ENCODE results near the gene LZTFL1.

The LZTFL1 gene

DNA sequence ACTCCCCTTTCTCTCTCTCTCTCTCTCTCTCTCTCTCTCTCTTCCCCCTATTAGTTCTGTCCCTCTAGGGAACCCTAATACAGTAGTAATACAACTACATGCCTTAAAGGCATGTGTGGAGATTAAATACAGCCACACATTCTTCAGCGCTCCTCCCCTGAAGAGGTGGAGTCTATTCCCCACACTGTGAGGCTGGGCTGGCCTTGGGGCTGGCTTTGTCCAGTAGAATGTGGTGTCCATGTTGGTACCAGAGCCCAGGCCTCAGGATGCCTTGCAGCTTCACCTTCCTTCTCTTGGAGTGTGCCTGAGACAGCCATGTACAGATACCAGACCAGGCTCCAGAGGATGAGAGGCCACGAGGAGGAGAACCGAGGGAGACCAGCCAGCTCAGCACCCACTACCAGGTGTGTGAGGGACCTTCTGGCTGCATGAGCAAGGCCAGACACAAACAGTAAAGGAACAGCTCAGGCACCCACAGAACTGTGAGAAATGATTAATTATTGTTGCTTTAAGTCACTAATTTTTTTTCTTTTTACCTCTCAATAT is 56.2 kb downstream of the LZTFL1 start:
- no peak for DNase-seq

DNA sequence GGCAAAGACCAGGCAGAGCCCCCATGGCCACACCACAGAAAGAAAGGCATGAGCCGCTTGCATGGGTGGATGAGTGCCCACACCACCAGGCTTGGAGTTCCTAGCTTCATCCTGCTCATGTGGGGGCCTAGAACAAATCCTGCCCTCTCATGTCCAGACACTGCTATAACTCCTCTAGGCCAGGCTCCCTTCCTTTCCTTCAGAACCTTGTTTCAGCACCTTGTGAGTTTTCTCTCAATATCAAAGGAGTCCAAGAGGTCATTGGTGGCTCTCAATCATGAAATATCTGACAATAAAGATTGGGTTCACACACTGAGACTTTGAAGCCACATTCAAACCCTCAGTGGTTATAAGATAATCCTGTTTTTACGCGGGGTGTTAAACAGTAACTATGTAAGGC is 58.3 kb downstream of the LZTFL1 start:
- DNase-seq = no peak

- DNase-seq = no peak
These were observed 59.5 kb downstream of the LZTFL1 start for GRCh38 chr3:45782381-45782780.

DNA sequence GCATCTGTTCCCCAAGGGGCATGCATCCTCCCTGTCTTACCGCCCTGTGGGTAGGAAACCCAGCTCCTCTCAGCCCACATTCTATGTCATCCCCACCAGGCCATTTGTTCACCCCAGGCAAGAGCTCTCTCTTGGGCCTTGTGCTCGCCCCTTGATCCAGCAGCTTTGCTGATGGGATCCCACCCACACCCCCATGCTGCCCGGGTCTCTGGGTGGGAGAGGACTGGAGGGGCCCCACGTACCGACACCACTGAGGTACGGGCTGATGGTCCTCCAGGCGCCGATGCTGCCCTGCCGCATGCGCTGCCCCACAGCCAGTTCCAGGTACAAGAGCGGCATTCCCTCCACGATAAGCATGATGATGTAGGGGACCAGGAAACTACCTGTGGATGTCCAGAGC is 60.1 kb downstream of the LZTFL1 start:
- DNase-seq = no peak

GRCh38 chr3:45781271-45781670 is 60.6 kb downstream of the LZTFL1 start:
- no peak for DNase-seq

DNA sequence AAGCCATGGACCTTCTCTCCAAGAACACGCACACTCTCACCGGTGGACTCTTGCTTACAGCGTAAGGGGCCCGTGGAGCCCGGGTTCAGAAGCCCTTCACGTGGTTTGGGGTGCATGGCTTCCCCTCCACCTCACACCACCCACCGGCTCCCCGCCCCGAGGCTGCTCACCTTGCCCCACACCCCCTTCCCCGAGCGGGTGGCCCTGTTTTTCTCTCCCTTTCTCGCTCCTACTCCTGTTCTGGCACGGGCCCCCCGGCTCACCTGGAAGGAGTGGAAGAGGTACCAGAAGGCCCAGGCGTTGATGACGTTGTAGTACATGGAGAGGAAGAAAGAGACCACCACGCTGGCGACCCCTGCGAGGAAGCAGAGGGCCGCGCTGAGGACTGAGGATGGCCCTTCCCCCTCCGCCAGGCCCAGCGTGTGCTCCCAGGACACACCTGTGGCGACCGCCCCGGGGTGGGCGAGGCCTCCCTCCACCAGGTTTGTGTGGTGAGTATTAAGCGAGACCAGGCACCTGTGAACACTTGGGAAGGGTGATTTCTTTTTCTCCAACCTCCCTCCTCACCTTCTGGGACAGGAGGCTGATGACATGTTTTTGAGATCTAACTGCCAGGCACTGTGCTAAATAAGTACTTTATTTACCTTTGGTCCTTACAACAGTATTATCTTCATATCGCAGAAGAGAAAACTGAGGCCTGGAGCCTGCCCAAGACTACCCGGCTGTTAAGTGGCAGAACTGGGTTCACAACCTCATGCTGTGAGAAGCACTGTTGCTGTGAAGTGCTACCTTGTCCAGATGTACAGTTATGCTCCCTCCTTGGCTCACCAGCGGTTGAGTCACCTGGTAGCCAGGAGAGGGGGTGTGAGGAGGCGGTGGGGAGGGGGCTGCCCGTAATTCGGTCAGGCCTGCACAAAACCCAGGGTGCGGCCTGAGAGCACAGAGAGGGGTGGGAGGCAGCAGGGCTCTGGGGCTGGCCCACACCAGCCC is 61.9 kb downstream of the LZTFL1 start:
- no peak for DNase-seq

DNA sequence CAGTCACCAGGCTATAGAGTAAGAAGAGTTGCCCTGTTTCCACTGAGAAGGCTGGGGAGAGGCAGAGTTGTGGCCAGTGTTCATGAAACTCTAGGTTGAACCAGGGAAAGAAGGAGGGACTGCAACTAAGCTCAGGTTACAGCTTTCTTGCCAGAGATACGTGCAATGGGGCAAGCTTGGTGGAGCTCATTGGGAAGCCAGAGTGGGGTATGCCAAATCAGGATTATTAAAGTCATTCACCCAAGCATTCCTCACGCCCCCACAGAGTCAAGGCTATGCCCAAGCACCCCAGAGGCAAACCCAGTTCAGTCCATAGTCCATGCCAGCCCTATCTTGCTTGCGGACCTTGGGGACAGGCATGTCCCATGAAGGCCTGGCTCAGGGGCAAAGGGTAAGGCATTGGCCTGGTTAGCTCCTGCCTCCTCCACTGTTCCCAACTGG is 63.1 kb downstream of the LZTFL1 start:
- no peak for DNase-seq

GRCh38 chr3:45777746-45778386 is 64.1 kb downstream of the LZTFL1 start:
- DNase-seq = no peak

DNA sequence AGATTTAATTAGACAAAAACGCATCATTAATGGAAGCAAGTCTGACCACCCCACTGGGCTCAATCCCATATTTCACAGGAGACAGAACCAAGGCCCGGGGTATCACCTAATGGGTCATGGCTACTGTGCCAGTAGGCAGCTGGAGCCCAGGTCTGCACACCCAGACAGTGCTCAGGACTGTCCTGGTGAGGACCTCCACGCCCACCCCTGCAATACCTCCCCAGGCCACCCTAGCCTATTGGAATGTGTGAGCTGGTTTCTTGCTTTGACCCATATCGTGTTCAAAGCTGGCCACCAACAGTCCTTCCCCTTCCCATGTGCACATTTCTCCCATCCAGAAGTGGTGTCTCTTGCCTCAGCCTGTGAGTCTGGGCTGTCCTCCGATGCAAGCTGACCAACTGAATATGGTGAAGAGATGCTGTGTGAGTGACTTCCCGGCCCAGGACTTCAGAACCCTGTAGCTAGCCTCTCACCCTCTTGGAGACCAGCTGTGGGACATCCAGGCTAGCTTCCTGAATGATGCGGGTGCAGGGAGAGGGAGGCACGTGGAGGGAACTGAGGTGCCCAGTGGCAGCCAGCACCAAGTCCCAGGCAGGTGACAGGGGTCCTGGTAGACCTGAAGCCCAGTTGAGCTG is 64.7 kb downstream of the LZTFL1 start:
- no peak for DNase-seq

GRCh38 chr3:45776611-45777010 is 65.3 kb downstream of the LZTFL1 start:
- no peak for DNase-seq

- DNase-seq = no peak
These were observed 65.7 kb downstream of the LZTFL1 start for GRCh38 chr3:45776301-45776595.

DNA sequence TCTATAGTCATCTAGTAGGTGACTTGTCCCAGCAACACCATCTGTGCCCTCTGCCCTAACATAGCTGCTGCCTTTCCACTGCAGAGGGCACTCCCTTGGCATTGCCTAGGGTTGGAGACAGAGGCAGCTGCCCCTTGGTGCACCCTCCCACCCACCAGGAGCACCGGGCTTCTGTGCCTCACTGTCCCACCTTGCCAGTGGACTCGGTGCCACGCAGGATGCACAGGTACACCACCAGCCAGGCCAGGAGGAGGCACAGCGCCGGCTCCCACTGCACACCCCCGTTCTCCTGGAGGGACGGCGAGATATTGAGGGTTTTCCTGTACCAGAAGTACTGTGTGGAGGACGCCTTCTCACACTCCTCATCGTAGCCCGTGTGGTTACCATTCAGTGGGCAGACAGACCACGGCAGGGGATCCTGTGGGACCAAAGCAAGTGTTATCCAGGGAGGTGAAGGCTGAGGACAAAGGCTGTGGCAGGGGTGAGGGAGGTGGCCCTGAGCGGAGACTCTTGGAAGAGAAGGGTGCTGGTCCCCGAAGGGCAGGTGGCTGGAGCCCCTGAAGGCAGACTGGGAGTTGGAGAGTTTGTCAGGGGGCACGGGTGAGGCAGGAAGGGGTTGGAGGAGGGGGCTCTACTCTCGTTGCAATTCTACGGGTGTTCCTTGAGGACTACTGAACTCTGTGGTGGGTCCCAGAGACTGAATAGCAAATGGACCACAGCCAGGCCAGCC is 66.2 kb downstream of the LZTFL1 start:
- DNase-seq = no peak

GRCh38 chr3:45774581-45775521 is 67.1 kb downstream of the LZTFL1 start:
- no peak for DNase-seq

- DNase-seq = no peak
These were observed 68.0 kb downstream of the LZTFL1 start for GRCh38 chr3:45773714-45774449.

All from NCI-H526 treated with DMSO at 0.1 percent for 48 hours (cell line).